ENCODE data around the gene TXNL1. TPM values are rescaled to one million over a fixed set of nuclear protein-coding genes. Genes with fewer than 3 reads are reported as not detected.
"Not testable (repeated sequence)": the region's sequence is repeated elsewhere in the genome, so short reads cannot be mapped to it uniquely, and the experiment has no call there.

TXNL1 gene
- polyA plus RNA-seq (ENCODE audit: insufficient read depth in 1 of 5, insufficient read length in 5 of 5, low replicate concordance in 1 of 5) = 100 to 1,000 TPM in 4 of 5 donors, 10 to 100 TPM in 1; 99.7 to 125 (median 115) TPM
- long read RNA-seq, donor 1, full-length matches to known transcripts = 63 of 118 reads
- long read RNA-seq, donor 1, partial matches to known transcripts = 55 of 118 reads
- long read RNA-seq, donor 1, other reads (novel, unspliced or antisense) = 0 of 118 reads
- long read RNA-seq, donor 2, full-length matches to known transcripts = 36 of 43 reads
- long read RNA-seq, donor 2, partial matches to known transcripts = 7 of 43 reads
- long read RNA-seq, donor 2, other reads (novel, unspliced or antisense) = 0 of 43 reads
- long read RNA-seq, donor 3, full-length matches to known transcripts = 41 of 72 reads
- long read RNA-seq, donor 3, partial matches to known transcripts = 31 of 72 reads
- long read RNA-seq, donor 3, other reads (novel, unspliced or antisense) = 0 of 72 reads
- long read RNA-seq, donor 4, full-length matches to known transcripts = 26 of 55 reads
- long read RNA-seq, donor 4, partial matches to known transcripts = 29 of 55 reads
- long read RNA-seq, donor 4, other reads (novel, unspliced or antisense) = 0 of 55 reads
- long read RNA-seq, donor 5, full-length matches to known transcripts = 60 of 116 reads
- long read RNA-seq, donor 5, partial matches to known transcripts = 56 of 116 reads
- long read RNA-seq, donor 5, other reads (novel, unspliced or antisense) = 0 of 116 reads
- long read RNA-seq, donor 6, full-length matches to known transcripts = 49 of 85 reads
- long read RNA-seq, donor 6, partial matches to known transcripts = 36 of 85 reads
- long read RNA-seq, donor 6, other reads (novel, unspliced or antisense) = 0 of 85 reads
- long read RNA-seq, donor 7, full-length matches to known transcripts = 26 of 26 reads
- long read RNA-seq, donor 7, partial matches to known transcripts = 0 of 26 reads
- long read RNA-seq, donor 7, other reads (novel, unspliced or antisense) = 0 of 26 reads
- long read RNA-seq, donor 8, full-length matches to known transcripts = 23 of 23 reads
- long read RNA-seq, donor 8, partial matches to known transcripts = 0 of 23 reads
- long read RNA-seq, donor 8, other reads (novel, unspliced or antisense) = 0 of 23 reads

DNA sequence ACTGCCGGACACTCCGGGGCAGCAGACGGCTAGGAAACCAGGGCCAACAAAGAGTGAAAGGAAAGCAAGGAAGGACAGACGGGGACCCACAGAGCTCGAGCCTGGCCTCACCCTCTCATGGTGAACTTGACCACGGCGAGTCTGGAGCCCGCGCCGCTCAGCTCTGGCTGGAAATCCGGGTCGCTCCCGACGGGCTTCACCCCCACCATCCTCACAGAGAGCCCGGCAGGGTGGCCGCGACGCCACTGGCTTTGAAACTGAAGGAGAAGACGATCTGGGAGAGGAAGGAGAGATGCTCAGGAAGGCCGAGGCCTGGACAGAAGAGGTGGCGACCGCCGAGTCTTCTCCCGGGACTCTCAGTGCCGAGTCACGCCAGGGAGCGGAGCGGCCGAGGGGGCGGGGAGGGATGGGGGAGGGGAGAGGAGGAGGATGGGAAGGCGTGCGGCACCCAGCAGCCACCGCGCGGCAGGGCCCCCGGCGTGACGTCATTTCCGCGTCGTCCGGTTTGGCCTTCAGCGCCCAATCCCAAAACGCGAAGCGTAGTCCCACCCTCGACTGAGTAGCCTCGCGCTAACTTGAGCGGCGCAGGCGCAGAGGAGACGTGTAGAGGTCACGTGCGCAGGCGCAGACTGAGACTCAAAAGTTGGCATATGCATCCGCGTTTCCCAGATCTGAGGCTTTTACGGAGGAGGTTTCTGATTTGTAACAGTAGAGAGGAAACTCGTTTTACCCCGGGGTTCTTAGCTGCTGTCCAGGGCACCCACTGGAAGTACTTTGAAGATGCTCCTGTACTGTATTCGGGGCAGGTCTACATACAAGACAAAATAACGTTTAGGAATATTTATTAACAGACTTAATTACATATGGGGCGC, at the start of gene TXNL1:
Gene TXNL1 (minus strand): TSS at position 361 of the 872 bp plus-strand sequence. CDS start 152 bp downstream, at position 209.
- peak; percentile 99 for DNase-seq

DNA sequence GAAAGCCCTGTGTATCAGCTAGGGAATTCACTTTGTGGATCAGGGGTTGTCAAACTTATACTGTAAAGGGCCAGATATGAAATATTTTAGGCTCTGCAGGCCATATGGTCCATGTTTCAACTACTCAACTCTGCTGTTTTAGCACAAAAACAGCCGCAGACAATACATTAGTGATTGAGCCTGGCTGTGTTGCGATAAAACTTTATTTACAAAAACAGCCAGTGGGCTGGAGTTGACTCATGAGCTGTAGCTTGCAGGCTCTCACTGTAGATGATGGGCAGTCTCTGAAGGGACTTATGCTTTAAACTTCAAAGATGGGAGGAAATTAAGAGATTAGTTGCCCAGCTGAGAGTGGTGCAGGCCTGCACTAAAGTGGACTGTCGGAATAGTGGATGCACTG, 45.9 kb upstream of the TXNL1 start:
- no peak for DNase-seq

DNA sequence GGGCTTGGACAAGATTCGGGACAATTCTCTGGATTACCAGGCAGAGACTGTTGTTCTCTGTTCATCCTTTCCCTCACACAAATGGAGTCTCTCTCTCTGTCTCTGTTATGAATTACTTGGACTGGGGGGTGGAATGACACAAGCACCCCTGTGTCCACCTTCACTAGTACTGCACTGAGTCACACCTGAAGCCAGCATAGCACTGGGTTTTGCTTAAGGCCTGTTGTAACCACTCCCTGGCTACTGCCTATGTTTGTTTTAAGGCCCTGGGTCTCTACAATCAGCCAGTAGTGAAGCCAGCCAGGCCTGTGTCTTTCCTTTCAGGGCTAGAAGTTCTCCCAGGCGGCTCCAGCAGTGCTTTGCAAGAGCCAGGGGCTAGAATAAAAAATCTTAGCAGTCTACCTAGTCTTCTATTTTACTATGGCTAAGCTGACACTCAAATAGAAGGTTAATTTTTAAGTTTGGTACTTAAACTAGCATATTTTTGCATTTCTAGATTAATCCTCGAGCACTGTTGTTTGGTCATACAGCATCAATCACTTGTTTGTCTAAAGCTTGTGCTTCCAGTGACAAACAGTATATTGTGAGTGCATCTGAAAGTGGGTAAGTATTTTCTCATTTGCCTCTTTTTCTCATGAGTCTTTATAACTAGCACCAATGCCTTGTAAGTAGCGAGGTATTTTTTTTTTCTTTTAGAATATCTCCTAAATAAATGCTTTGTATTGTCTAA, 40.6 kb upstream of the TXNL1 start:
- no peak for DNase-seq

DNA sequence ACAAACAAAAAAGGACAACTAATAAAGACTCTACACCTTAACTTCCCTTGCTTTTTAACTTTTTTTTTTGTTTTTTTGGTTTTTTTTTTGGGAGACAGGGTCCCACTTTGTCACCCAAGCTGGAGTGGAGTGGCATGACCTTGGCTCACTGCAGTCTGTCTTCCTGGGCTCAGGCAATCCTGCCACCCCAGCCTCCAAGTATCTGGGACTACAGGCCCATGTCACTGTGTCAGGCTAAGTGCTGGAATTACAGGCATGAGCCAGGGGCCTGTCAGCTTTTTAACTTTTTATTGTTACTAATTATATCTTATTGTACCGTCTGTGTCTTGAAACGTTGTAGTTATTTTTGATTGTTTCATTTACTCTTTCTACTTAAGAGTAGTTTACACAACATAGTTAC, 38.2 kb upstream of the TXNL1 start:
- DNase-seq = no peak

DNA sequence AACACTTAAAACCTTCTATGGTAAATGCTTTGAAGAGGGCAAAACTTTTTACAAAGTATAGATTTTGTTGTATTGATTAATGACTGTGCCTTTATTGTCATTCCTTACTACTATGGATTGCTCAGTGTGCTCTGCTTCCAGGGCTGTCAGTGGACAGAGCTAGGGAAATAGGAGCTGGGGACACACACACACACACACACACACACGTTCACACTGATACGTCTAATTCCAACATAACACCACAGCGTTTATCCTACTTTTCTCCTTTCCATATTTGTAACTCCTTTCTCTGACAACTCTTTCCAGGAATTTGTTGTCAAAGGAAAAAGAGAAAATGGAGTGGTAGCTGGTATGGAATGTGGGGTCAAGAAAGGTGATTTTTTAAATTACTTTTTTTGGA, 34.6 kb upstream of the TXNL1 start:
- no peak for DNase-seq

DNA sequence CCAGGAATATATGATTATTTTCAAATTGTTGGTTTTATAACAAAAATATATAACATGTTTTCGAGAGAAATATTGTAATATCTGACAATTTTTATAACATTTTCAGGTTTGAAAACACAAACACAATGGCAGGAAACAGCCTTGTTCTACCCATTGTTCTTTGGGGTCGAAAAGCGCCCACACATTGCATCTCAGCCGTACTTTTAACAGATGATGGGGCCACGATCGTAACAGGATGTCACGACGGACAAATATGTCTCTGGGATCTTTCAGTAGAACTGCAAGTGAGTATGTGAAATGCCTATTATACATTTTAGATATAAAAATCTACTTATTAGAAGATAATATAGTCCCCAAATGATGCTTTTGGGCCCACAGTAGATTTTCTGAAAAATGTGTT, 34.0 kb upstream of the TXNL1 start:
- DNase-seq = no peak

DNA sequence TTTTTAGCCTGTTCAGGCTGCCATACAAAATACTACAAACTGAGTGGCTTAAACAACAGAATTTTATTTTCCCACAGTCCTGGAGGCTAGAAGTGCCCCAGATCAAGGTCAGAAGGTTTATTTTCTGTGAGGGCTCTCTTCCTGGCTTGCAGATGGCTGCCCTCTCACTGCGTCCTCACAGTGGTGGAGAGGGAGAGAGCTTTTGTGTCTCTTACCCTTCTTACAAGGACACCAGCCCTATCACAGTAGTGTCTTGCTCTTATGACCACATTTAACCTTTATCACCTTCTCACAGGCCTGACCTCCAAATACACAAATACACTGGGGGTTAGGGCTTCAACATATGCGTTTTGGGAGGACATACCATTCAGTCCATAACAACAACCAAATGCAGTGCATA, 24.5 kb upstream of the TXNL1 start:
- no peak for DNase-seq

DNA sequence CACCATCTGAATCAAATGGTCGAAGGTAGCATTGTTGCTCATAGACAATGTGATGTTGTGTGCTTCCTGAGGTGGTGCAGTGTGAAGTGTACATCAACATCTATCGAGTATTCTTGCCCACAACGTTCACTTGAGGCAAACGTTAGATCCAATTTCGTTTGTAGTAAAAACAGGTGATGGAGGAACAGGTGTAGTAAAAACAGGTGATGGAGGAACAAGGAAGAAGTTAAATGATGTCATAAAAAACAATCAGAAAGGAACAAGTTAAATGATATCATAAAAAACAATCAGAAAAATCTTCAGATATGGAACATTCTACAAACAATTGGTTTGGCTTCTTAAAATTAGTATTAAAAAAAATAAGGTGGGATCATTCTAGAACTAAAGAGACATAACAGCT, 24.1 kb upstream of the TXNL1 start:
- no peak for DNase-seq

DNA sequence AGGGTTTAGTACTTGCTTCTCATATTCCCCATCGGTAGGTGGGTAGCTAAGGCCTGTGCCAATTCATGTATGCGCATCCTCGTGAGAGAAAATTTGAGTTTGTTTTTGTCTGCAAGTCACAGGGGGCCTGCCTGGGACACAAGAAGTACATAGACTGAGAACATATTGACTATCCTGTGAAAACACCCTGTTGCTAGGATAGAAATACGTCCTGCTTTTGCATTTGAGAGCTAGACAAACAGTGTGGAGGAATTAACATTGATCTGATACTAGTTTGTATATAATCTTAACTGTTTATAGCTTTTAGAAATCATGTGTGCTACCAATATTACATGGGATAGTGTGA, 23.6 kb upstream of the TXNL1 start:
- no peak for DNase-seq

- DNase-seq = no peak
Measured at GRCh38 chr18:56661360-56662062, 23.1 kb upstream of the TXNL1 start.

DNA sequence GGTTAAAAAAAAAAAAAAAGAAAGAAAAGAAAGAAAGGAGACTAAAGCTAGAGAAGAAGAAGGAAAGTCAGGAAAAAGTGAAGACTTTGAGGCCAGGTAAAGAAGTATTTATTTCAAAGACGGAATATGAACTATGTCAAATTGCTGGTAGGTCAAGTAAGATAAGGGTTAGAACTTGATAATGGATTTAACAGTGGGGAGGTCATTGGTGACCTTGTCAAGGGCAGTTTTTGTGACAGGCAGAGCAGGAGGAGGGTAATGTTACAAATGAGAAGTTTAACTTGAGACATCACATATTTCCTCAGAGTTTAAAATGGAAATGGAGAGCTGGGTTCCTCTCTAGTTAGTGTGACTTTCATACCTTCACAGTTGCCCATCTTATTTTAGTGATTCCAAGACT, 22.3 kb upstream of the TXNL1 start:
- DNase-seq = no peak

GRCh38 chr18:56659111-56659510, 20.7 kb upstream of the TXNL1 start:
- DNase-seq = no peak

DNA sequence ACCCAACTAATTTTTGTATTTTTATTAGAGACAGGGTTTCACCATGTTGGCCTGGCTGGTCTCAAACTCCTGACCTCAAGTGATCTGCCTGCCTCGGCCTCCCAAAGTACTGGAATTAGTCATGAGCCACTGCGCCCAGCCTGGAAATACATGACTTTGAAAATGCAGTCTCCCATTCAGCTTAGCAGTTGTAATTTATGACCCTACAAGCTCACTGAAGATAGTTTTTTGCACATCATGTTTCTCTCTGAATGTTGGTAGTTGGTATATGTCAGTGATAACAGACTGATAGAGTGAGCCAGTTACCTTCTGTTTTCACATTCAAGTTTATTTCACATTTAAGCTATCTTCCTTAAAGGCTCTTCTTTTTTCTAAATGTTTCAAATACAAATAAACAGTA, 19.9 kb upstream of the TXNL1 start:
- DNase-seq = no peak

- DNase-seq = not testable (repeated sequence)
Measured at GRCh38 chr18:56654280-56654679, 15.9 kb upstream of the TXNL1 start.

DNA sequence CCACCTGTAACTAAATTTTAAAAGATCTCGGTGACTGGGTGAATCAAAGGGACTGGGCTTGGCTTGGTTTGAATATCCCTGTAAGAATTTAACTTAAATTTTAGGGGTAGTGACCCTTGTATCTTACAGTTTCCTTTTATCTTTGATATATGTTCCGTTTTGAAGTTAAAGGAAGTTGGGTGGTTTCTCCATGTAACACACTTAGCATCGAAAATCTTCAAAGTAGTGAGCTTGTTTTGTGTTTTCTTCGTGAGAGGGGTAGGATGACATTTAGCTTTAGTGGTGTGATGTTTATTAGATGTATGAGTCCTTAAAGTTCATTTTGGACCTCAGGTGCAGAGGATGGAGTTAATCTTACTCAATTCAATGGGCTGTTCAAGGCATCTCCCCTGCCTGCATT, 14.4 kb upstream of the TXNL1 start:
- no peak for DNase-seq

DNA sequence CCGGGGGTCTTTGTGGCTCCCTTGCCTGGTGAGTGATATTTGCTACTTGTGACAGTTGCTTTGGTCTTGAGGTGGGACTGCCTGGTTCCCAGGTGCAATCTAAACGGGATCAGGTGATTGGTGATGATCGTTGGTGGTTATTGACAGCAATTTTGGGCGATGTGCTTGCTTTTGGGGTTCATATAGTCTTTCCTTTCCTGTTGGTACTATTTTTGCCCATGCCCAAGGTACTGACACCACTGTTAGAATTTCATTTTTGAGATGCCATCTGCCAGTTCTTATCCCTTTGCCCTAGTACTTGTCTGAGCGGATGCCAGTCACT, 13.3 kb upstream of the TXNL1 start:
- no peak for DNase-seq

- peak; percentile 93 to 94 for DNase-seq
Measured at GRCh38 chr18:56650944-56651770, 12.8 kb upstream of the TXNL1 start, which contains the start of gene WDR7. WDR7 (plus strand) TSS chr18:56651359; CDS start chr18:56672516, 21,157 bp downstream.

DNA sequence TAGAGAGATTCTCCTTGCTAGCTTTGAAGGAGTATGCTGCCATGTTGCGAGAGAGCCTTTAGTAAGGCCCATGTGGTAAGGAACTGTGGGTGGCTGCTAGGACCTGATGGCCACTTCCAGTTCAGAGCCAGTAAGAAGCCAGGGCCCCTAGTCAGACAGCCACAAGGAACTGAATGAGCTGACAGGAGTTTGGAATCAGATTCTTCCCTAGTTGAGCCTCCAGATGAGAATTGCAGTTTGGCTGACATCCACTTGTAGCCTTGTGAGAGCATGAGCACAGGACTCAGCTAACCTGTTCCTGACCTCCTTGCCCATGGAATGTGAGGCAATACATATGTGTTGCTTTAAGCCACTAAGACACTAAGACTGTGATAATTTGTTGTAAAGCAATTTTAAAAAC, 11.6 kb upstream of the TXNL1 start:
- no peak for DNase-seq

Data from right lung (tissue), 10 donors.